Measurements from ENCODE around the gene B3GAT1. TPM values are rescaled to one million over a fixed set of nuclear protein-coding genes. Genes with fewer than 3 reads are reported as not detected.

The B3GAT1 gene
- polyA plus RNA-seq, 1 donor from 2014 or later = 28.2 TPM

- no peaks in the 10 kb centered on the region for H3K36me3 ChIP-seq (ENCODE audit: insufficient read depth, low read length)
- no peak overlapping the region for H3K4me2 ChIP-seq (ENCODE audit: low read length)
- no peaks in the 10 kb centered on the region for H3K27me3 ChIP-seq (ENCODE audit: insufficient read depth, low read depth, low read length)
- TF ChIP-seq MXI1 (conservative IDR thresholded peaks at IDR 0.05; ENCODE audit: poor library complexity, severe bottlenecking) = no peak
- no peaks in the 10 kb centered on the region for H4K20me1 ChIP-seq (ENCODE audit: insufficient read depth)
- no peaks in the 10 kb centered on the region for H3K9me3 ChIP-seq (ENCODE audit: low read length)
- no peaks in the 10 kb centered on the region for H3F3A ChIP-seq (ENCODE audit: insufficient read depth, low read length, poor library complexity, severe bottlenecking)
- no peaks in the 10 kb centered on the region for H3K9me2 ChIP-seq (ENCODE audit: insufficient read depth, low read length)
- H3K4me3 ChIP-seq (ENCODE audit: low read length) = no peak overlapping the region
- no peak overlapping the region for H3K27ac ChIP-seq (ENCODE audit: low read length)
- no peaks in the 10 kb centered on the region for H3K79me2 ChIP-seq (replicated peaks; ENCODE audit: insufficient read depth, low read length)
- H2AFZ ChIP-seq (ENCODE audit: low read depth, low read length) = no peak overlapping the region
- H3K9ac ChIP-seq (ENCODE audit: low read length) = no peak overlapping the region
Observed at GRCh38 chr11:134349109-134349801, 62.8 kb downstream of the B3GAT1 start.

- Histone ChIP-seq H3K9me3 (ENCODE audit: low read length) (no peaks in the 10 kb centered on the region), H2AFZ (ENCODE audit: low read depth, low read length) (no peak overlapping the region), H3K4me2 (ENCODE audit: low read length) (no peak overlapping the region), H3K36me3 (ENCODE audit: insufficient read depth, low read length) (no peaks in the 10 kb centered on the region), H4K20me1 (ENCODE audit: insufficient read depth) (no peaks in the 10 kb centered on the region), H3K9ac (ENCODE audit: low read length) (no peak overlapping the region), H3K9me2 (ENCODE audit: insufficient read depth, low read length) (no peaks in the 10 kb centered on the region), H3K27ac (ENCODE audit: low read length) (no peak overlapping the region), H3K4me3 (ENCODE audit: low read length) (no peak overlapping the region), H3F3A (ENCODE audit: insufficient read depth, low read length, poor library complexity, severe bottlenecking) (no peaks in the 10 kb centered on the region), H3K79me2 (replicated peaks; ENCODE audit: insufficient read depth, low read length) (no peaks in the 10 kb centered on the region), H3K27me3 (ENCODE audit: insufficient read depth, low read depth, low read length) (no peaks in the 10 kb centered on the region)
- no peak for TF ChIP-seq RAD21 (conservative IDR thresholded peaks at IDR 0.05)
- no peak for TF ChIP-seq EP300 (conservative IDR thresholded peaks at IDR 0.05; ENCODE audit: poor library complexity, severe bottlenecking)
- no peak for TF ChIP-seq SMC3 (conservative IDR thresholded peaks at IDR 0.05; ENCODE audit: poor library complexity)
- no peak for TF ChIP-seq EZH2 (IDR thresholded peaks at IDR 0.05; ENCODE audit: borderline replicate concordance, insufficient read depth, low read length, poor library complexity, severe bottlenecking)
- TF ChIP-seq POLR2AphosphoS5 (IDR thresholded peaks at IDR 0.05) = no peak
- TF ChIP-seq REST (IDR thresholded peaks at IDR 0.05; ENCODE audit: borderline replicate concordance) = no peak
- no peak for TF ChIP-seq CTCF (IDR thresholded peaks at IDR 0.05; ENCODE audit: poor library complexity, severe bottlenecking)
- no peak for TF ChIP-seq TAF1 (IDR thresholded peaks at IDR 0.05; ENCODE audit: low read depth)
- no peak for TF ChIP-seq MXI1 (conservative IDR thresholded peaks at IDR 0.05; ENCODE audit: poor library complexity, severe bottlenecking)
Observed at GRCh38 chr11:134347441-134347840, 64.6 kb downstream of the B3GAT1 start.
